KBM-7 (cell line): ENCODE measurements around the gene RNF20.
"Not testable (repeated sequence)": the region's sequence is repeated elsewhere in the genome, so short reads cannot be mapped to it uniquely, and the experiment has no call there.

ENCODE experiments used
- DNase-seq: peaks from one replicate; pipeline ENCODE4 v3.0.0-alpha.2; 2015
- in situ Hi-C: fragments of 300-500 bp; cut with MboI; formaldehyde crosslinking; loops from 2 replicates; pipeline ENCODE4 v1.14.3; 2020; ENCODE audit warnings: low sequenced_read_pairs, low pct_unique_long_range_greater_than_20kb, mixed read lengths

The RNF20 gene, protein sequence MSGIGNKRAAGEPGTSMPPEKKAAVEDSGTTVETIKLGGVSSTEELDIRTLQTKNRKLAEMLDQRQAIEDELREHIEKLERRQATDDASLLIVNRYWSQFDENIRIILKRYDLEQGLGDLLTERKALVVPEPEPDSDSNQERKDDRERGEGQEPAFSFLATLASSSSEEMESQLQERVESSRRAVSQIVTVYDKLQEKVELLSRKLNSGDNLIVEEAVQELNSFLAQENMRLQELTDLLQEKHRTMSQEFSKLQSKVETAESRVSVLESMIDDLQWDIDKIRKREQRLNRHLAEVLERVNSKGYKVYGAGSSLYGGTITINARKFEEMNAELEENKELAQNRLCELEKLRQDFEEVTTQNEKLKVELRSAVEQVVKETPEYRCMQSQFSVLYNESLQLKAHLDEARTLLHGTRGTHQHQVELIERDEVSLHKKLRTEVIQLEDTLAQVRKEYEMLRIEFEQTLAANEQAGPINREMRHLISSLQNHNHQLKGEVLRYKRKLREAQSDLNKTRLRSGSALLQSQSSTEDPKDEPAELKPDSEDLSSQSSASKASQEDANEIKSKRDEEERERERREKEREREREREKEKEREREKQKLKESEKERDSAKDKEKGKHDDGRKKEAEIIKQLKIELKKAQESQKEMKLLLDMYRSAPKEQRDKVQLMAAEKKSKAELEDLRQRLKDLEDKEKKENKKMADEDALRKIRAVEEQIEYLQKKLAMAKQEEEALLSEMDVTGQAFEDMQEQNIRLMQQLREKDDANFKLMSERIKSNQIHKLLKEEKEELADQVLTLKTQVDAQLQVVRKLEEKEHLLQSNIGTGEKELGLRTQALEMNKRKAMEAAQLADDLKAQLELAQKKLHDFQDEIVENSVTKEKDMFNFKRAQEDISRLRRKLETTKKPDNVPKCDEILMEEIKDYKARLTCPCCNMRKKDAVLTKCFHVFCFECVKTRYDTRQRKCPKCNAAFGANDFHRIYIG

DNA sequence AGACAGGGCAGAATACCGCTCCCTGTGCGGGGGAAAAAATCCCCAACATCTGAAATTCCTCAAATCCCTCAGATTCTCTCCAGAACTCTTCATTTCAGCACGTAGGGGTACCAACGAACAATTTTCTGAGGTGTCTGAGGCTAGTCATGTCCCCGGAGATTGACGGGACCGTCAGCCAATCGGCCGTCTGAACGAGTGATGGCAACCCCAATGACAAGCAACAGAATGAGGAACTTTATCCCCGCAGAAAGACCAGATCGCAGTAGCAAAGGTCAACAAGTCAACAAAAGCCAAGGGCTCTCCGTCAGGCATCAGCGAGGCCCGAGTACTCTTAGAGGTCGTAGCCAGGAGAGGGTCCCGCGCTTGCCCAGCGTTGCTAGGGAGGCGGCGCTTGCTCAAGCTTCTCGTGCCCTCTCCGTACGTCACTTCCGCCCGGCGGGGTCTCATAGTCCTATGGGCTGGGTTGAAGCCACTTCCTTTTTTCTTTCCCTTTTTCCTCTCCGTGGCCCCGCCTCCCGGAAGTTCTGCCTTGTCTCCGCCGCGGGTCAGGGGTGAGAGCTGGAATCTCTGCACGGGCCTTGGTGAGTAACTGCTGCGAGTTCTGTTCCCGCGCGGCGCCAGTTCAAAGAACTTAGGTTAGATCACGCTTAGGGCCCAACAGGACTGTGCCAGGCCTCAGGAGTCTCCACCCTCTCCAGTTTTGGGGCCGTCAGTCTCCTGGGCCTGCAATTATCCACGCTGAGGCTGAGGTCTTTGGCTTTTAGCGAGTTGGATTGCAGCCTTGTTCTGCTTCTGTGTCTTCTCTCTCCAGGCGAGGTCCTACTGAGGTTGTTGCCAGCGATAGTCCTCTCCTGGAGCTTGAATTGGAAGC is at the start of gene RNF20:
Gene RNF20 (plus strand): TSS at position 520 of the 871 bp plus-strand sequence. CDS start 1,571 bp downstream, outside the sequence.
- peak; percentile 99 for DNase-seq
- in situ Hi-C loops = no loop called here

DNA sequence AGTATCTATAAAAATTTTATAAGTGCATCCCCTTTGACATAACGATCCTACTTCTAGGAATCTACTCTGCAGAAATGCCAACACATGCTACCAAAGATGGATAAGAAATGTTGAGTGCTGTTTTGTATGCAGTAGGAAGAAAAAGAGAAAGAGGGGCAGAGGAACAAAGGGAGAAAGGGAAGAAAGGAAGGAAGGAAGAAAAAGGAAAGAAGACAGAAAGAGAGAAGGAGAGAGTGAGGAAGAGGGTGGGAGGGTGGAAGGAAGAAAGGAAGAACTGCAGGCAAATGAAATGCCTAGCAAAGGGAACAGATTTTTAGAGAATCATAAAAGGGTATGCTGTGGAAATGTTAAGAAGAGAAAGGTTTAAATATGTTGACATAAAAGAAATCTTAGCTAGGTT is 49.6 kb upstream of the RNF20 start:
- DNase-seq = no peak
- in situ Hi-C loops = no loop called here

DNA sequence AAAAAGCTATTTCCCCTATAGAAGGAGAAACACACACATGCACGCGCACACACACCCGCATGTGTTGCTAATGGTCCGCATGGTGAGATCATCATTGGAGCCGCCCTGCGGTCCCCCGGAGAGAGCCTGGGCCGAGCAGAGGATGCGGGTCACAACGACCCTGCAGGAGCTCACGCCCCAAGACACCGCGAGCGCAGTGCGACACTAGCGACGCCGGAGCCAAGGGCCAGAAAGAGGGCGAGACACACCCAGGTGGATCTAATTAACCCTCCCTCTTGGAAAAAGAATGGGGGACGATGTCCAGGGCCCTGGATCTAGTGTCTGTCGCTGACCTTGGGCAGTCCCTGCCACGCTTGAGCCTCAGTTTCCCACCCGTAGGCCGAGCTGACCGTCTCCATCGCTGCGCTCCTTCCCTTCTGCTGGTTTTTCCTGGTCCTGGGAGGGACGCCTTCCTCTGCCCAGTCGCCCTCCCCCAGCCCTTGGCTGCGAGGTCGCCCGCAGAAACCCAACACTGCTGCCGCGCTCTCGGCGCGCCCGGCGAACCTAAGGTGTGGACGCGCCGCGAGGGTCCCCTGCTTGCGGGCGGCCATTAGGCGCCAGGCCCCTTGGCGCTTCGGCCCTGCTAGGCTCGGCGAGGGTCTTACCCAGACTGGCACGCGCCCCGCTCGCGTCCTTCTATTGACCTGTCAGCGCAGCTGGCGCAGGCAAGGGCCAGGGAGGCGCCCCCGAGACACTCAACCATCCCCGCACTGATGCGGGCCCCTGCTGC is 47.5 kb upstream of the RNF20 start:
- in situ Hi-C loops = no loop called here

DNA sequence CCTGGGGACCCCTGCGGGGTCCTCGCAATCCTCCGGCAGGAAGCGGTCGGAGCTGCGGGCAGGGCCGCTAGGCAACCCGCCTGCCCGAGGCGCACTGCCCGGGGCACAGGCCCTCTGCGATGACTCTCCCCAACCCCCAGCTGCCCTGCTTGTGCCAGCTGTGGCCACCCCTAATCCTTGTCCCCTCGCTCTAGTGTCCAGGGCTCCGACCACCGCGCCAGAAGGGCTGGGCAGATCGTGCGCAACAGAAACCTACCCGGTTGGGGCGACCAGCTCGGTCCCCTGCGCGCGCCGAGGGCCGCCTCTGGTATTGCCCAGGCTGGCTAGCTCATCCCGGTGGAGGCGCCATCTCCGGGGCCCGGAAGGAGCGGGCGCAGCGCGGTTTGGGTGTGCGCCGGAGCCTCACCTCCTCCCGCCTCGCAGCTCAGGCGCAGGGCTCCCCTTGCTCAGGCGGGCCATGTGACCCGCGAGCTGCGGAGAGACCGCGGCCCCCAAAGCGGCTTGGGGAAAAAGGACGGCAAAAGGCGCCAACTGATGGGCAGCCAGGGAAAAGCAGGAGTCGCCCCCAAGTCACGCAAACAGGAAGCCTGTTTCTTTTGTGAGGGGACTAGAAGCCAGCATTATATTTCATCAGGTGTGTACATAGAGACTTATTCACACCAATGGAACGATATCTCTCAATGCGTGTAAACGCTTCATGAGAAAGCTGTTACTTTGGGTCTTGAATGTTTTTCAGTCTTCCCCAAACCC is 46.8 kb upstream of the RNF20 start:
- in situ Hi-C loops = no loop called here

More for the DNA sequence above, 47.5 kb upstream of the RNF20 start:
- DNase-seq = no peak

DNA sequence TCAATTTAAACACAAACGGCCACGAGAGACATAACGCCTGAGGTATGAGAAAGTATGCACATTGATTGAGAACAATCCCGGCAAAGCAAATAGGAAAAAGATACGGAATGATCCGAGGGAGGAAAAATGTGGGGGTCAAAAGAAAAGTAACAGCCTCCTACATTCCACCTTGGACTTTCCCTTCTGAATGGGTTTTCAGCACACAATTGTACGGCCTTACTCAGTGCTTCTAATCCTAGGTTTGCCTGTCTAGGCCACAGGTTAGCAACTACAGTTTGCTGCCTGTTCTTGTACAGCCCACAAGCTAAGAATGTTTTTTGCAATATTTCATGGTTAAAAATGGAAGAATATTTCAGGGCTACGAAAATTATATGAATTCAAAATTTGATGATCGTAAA is 46.2 kb upstream of the RNF20 start:
- no peak for DNase-seq
- in situ Hi-C loops = no loop called here

More for the DNA sequence above, 46.8 kb upstream of the RNF20 start:
- DNase-seq = no peak

DNA sequence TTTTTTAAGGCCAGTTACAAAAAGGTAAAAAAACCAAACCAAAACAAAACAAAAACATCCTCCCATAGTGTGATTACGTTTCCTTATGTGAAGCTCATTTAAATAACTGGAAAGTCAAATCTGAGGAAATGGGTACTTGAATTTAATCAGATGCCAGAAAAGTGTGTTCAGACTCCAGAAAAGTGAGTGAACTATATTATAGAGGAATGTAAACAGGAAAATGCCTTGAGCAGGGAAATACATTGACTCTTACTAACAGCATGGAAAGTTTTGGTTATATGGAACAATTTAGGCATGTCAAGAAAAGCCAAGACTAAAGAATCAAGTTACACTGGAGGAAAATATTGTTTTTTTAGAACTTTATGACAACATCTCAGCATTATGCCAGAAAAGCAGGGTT is 37.8 kb upstream of the RNF20 start:
- in situ Hi-C loops = no loop called here
- peak; percentile 29 for DNase-seq

DNA sequence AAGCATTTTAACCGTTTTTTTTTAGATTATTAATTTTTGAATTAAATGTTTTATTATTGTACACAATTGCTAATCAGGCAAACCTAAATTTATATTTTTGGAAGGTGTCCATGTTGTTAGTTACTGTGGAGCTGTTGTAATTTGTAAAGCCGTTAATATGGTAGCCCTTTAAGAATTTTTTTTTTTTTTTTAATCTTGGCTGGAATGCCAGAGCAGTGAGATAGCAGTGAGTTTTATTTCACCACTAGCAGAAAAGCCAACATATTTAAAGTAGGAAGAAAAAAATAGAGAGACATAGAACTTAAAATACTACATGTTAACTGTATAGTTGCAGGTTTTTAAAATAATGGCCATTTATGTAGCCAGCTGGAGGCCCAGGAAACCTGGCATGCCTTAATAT is 35.3 kb upstream of the RNF20 start:
- in situ Hi-C loops = no loop called here
- no peak for DNase-seq

DNA sequence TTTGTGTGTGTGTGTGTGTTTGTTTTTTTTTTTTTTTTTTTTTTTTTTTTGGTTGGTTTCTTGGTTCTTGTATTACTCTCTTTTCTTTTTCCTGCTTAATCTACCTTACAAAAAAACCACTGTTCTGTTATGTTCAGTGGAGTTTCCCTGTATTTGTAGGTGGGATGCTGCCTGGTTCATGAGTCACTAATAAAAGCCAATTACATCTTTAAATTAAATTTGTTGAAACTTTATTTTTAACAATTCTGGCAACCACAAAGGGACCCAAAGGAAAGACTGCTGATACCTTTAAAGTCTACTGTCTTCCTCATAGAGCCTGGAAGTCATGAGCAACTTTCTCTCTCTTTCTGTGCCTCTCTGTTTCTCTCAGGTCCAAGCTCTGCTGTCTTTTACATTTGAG is 29.5 kb upstream of the RNF20 start:
- in situ Hi-C loops = no loop called here
- no peak for DNase-seq

DNA sequence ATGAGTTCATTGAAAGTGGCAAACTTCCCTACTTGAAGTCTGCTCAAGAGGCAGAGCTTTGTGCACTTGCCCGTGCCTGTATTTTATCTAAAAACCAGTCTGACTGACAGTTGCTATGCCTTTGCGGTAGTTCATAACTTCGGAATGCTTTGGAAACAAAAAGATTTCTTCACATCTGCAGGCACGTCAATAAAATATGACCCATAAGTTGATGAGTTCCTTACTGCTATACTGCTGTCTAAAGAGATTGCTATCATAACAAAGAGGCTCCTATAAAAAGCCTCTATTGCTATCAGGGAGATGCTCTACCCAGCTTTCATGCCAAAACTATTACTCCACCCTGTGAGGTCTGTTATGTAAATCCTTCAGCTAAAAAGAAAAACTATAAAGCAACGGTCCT is 25.4 kb upstream of the RNF20 start:
- no peak for DNase-seq
- in situ Hi-C loops = no loop called here

DNA sequence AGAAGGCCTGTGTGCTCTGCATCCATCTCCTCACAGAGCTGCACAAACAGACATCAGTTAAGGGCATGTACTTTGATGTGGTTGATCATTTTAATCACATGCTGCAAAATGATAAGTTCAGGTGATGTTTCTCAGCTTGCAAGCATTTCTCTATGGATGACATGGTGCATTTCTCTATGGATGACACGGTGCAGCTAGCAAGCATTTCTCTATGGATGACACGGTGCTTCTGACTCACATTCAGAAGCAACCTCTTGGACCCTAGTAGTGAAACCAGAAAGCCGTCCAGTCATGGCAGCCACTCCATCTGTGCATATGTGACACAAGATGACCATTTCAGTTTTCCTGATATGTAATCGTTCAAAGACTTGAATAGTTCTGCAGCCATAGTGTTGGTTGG is 24.1 kb upstream of the RNF20 start:
- in situ Hi-C loops = no loop called here
- DNase-seq = no peak

DNA sequence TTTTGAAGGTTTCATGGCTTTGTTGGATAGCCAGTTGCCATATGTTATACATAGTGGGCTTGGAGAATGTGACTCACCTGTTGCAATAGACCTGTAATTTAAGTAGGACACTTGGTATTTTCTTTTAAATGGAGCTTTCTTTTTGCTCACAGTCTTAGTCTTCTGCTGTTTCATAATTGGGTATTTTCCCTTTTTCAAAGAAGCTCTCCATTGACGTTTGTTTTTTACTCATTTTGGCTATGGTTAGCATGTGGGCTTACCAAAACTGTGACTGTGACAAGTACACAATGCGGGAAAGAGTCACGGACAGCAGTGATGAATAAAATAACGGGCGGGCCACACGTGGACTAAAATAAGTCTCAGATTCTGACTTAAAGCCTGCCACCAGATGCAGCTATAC is 23.2 kb upstream of the RNF20 start:
- no peak for DNase-seq
- in situ Hi-C loops = no loop called here

DNA sequence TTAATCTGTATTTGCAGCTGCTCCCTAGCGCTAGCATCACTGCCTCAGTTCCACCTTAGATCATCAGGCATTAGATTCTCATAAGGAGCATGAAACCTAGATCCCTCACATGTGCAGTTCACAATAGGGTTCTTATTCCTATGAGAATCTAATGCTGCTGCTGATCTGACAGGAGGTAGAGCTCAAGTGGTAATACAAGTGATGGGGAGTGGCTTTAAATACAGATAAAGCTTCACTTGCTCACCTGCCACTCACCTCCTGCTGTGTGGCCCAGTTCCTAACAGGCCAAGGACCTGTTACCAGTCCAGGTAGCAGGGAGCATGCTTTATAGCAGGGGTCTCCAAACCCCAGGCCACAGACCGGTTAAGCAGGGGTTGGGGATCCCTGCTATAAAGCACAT is 22.6 kb upstream of the RNF20 start:
- DNase-seq = no peak
- in situ Hi-C loops = no loop called here

DNA sequence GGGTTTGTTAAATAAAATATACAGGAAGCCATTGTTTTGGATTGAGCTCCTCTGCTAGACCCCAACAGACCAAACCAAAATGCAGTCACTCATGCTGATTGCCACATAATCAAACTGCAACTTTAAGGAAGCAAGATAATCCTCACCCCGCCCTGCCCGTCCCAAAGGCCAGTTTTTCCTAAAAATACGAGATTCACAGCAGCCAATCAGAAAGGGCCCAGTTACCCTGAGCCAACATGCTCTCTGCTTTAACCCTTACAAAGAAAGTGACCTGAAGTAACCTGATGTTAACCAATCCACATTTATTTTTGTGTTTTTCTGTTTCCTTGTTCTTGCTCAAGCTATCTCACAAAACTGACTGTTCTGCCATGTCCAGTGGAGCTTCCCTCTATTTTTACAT is 21.5 kb upstream of the RNF20 start:
- in situ Hi-C loops = no loop called here
- no peak for DNase-seq

DNA sequence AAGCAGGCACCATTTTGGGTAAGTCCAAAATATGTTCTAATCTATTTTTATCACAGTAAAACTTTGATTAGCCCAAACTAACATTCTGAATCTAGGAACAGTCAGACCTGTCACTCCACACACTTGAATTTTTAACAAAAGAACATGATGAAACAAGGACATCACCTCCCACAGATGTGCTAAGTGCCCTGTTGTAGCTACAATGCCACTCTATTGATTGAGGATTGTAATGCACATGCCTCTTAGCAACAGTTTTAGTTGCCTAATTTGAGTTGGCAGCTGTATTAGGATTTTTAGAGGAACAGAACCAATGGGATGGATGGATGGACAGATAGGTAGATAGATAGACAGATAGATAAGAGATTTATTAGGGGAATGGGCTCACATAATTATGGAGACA is 20.3 kb upstream of the RNF20 start:
- no peak for DNase-seq
- in situ Hi-C loops = no loop called here

DNA sequence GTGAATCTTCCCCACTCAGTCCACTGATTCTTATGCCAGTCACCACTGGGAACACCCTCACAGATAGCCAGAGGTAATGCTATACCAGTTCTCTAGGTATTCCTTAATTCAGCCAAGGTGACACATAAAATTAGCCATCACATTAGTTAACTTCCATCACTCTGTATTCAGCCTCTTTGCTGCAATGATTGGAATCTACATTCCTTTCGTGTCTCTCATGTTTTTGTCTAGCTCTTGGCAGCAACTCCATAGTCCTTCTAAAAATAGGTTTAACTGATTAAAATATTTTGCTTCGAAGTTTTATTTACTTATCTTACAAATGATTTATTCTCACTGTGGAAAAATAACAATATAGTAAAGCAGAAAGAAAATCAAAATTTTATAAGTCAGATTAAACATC is 19.6 kb upstream of the RNF20 start:
- no peak for DNase-seq
- in situ Hi-C loops = no loop called here

DNA sequence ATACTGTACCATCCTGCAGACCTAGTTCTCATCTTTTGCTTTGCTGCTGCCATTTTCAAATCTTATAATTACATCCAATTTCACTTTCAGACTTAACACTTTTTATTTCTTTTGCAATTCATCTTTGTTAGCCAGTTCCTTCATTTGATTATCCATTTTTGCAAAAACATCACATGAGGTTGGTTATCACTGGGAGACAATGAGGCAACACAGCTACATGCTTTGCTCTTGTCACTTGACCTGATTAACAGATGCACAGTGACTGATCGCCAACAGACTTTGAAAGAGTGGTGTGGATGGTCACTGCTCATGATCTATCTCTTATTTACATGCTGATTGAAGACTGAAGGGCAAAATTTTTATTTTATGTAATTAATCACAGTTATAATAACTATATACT is 17.0 kb upstream of the RNF20 start:
- in situ Hi-C loops = no loop called here
- no peak for DNase-seq

DNA sequence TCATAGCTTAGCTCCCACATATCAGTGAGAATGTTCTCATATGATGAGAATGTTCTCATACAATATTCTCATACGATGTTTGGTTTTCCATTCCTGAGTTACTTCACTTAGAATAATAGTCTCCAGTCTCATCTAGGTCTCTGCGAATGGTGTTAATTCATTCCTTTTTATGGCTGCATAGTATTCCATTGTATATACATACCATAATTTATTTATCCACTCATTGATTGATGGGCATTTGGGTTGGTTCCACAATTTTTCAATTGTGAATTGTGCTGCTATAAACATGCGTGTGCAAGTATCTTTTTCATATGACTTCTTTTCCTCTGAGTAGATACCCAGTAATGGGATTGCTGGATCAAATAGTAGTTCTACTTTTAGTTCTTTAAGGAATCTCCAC is 15.2 kb upstream of the RNF20 start:
- DNase-seq, in situ Hi-C loops: not testable (repeated sequence)

DNA sequence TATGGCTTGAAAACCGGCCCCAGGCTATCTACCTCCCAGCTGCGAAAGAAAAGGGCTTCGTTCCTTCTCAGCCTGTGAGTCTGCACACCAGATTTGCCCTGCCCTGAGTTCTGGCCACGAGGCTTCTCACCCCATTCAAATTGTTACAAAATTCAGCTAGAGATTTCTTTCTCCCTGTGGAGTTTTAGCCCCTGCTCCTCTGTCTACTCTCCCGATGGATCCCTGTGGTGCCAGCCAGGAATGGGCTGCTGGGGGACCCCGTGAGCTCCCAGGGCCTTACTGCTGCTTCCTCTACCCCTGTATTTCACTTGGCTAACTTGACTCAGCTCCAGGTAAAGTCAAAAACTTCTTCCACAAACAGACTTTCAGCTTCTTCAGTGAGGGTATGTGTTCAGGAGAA is 9.3 kb upstream of the RNF20 start:
- no peak for DNase-seq
- in situ Hi-C loops = no loop called here
